Small intestine (tissue), 7 donors: ENCODE measurements around the gene CHRNA3. TPM values are rescaled to one million over a fixed set of nuclear protein-coding genes. Genes with fewer than 3 reads are reported as not detected.

Experiments
- DNase-seq, 2 donors: peaks; one replicate each; pipeline versions ENCODE4 v3.0.0 to v3.0.0-alpha.2; 2013
- FAIRE-seq: peaks from 2 replicates; lab custom pipeline; 2012; peaks lifted over from hg19 to GRCh38; lab: Jason Lieb, UNC
- H3K27ac ChIP-seq, 3 donors: one replicate each; pipeline ENCODE4 v1.5.1; 2013; ENCODE audit warnings: low read length in 2 of 3, mild to moderate bottlenecking in 2 of 3, control low read depth in 1 of 3, inconsistent platforms in 1 of 3, low read depth in 1 of 3, moderate library complexity in 1 of 3
- H3K27me3 ChIP-seq, 3 donors: one replicate each; pipeline ENCODE4 v1.6.1; 2013; ENCODE audit warnings: low read length in 3 of 3, inconsistent platforms in 1 of 3; ENCODE audit not compliant: control insufficient read depth in 3 of 3, insufficient read depth in 3 of 3
- H3K36me3 ChIP-seq, 3 donors: one replicate each; pipeline ENCODE4 v1.6.1; 2013; ENCODE audit warnings: low read length in 3 of 3, inconsistent platforms in 1 of 3, low read depth in 1 of 3, mild to moderate bottlenecking in 1 of 3, moderate library complexity in 1 of 3; ENCODE audit not compliant: control insufficient read depth in 3 of 3, insufficient read depth in 2 of 3
- H3K4me1 ChIP-seq, 3 donors: one replicate each; pipeline ENCODE4 v1.6.1; 2013; ENCODE audit warnings: low read length in 2 of 3, inconsistent platforms in 1 of 3, low read depth in 1 of 3, mild to moderate bottlenecking in 1 of 3, moderate library complexity in 1 of 3; ENCODE audit not compliant: control insufficient read depth in 3 of 3, insufficient read depth in 2 of 3
- H3K4me3 ChIP-seq, 3 donors: one replicate each; pipeline ENCODE4 v1.5.1; 2013; ENCODE audit warnings: low read length in 3 of 3, control low read depth in 1 of 3, inconsistent platforms in 1 of 3, low read depth in 1 of 3, mild to moderate bottlenecking in 1 of 3, moderate library complexity in 1 of 3
- H3K9me3 ChIP-seq, 2 donors: one replicate each; pipeline ENCODE4 v1.6.1; 2013; ENCODE audit warnings: low read depth in 1 of 2, low read length in 1 of 2; ENCODE audit not compliant: control insufficient read depth in 2 of 2, insufficient read depth in 1 of 2
- WGBS, 3 donors: extraction: QIAGEN DNeasy Blood & Tissue Kit; methylation state at CpG; one replicate each; pipeline ENCODE4 v1.1.7; 2013; 5-methylcytosine and 5-hydroxymethylcytosine counted together
- polyA plus RNA-seq, 4 donors: library from polyadenylated mRNA; stranded (reverse) in 3 of 4; unstranded in 1 of 4; fragments of 200-250 nt in 3 of 4; fragments of 120-200 nt in 1 of 4; gene quantifications; one replicate each; pipeline versions ENCODE4 v1.2.1 to v1.2.3, GENCODE V29; 2013
- donor health status: healthy with polysubstance abuse.
- donor health status: control.
- donor health status: control.
- donor health status: Bipolar disorder and iron deficiency.
- donor health status: healthy.

Gene CHRNA3
- polyA plus RNA-seq, 4 donors, result 2.2 to 7.3 TPM; not detected in 2

DNA sequence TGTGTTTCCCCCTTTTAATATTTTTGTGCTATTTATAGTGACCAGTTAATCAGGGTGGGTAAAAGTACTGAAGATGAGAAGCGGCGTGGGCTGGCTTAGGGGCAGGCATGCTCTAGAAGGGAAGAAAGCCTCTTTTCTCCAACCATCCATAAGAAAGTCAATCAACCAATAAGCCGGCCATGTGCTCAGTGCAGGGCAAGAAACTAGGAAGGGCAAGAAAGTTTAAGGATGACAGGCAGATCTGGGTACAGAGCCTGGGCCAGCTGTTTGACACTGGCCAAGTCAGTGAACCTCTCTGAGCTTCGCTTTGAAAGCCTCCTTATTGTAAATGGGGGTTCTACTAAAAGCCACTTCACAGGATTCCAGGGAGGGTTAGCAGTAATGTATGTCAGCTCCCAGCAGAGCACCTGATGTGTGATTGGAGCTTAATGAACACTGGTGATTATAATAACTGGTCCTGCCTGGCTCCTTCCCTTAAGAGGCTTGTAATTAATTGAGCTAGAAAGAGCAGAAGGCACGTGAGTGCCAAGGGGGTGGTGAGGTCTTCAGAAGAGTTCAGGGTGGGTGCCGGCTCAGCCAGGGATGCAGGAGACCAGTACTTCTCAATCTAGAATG is 5.7 kb upstream of the CHRNA3 start:
- Histone ChIP-seq H3K4me3 (no peak overlapping the region), H3K9me3 (no peaks in the 10 kb centered on the region), H3K27me3 (peaks cover 0 to 13% (median 4%) of the 10 kb centered on the region in 3 donors), H3K27ac (no peak overlapping the region), H3K36me3 (peaks cover 0 to 3% (median 0%) of the 10 kb centered on the region in 3 donors), H3K4me1 (no peaks in the 10 kb centered on the region)
- WGBS, 3 donors, result 72 to 81% (median 80%) methylated on average over 6 of the region's 6 CpGs
- no peak for DNase-seq
- no peak for FAIRE-seq

- peaks cover 3 to 17% (median 4%) of the 10 kb centered on the region in 3 donors for H3K27me3 ChIP-seq
Observed at GRCh38 chr15:78625606-78626280, 4.9 kb upstream of the CHRNA3 start.

GRCh38 chr15:78624651-78625590 is 4.1 kb upstream of the CHRNA3 start:
- WGBS, 3 donors, result 73 to 80% (median 75%) methylated on average over 17 of the region's 17 CpGs
- no peaks in the 10 kb centered on the region for H3K9me3 ChIP-seq
- no peak overlapping the region for H3K27ac ChIP-seq
- peaks cover 9 to 22% (median 9%) of the 10 kb centered on the region in 3 donors for H3K27me3 ChIP-seq
- DNase-seq, result no peak
- no peaks in the 10 kb centered on the region for H3K4me1 ChIP-seq
- peaks cover 0 to 3% (median 0%) of the 10 kb centered on the region in 3 donors for H3K36me3 ChIP-seq
- no peak overlapping the region for H3K4me3 ChIP-seq
- no peak for FAIRE-seq

More at GRCh38 chr15:78625606-78626280, 4.9 kb upstream of the CHRNA3 start:
- DNase-seq (no peak), FAIRE-seq (no peak)
- H3K4me3 ChIP-seq, result no peak overlapping the region
- no peaks in the 10 kb centered on the region for H3K9me3 ChIP-seq
- no peaks in the 10 kb centered on the region for H3K4me1 ChIP-seq
- peaks cover 0 to 3% (median 0%) of the 10 kb centered on the region in 3 donors for H3K36me3 ChIP-seq
- no peak overlapping the region for H3K27ac ChIP-seq
- 63 to 76% (median 69%) methylated on average over 12 of the region's 12 CpGs for WGBS, 3 donors

- no peak for FAIRE-seq
- 66 to 84% (median 80%) methylated on average over 7 of the region's 7 CpGs for WGBS, 3 donors
- Histone ChIP-seq H3K27ac (no peak overlapping the region), H3K36me3 (peaks cover 0 to 3% (median 0%) of the 10 kb centered on the region in 3 donors), H3K9me3 (no peaks in the 10 kb centered on the region), H3K4me1 (no peaks in the 10 kb centered on the region), H3K27me3 (peaks cover 10 to 32% (median 19%) of the 10 kb centered on the region in 3 donors), H3K4me3 (no peak overlapping the region)
- DNase-seq, result no peak
Observed at GRCh38 chr15:78623786-78624497, 3.1 kb upstream of the CHRNA3 start.

GRCh38 chr15:78621810-78622402 is 1.1 kb upstream of the CHRNA3 start:
- H3K27ac ChIP-seq, result no peak overlapping the region
- 57 to 73% (median 64%) methylated on average over 10 of the region's 10 CpGs for WGBS, 3 donors
- peaks cover 14 to 37% (median 20%) of the 10 kb centered on the region in 3 donors for H3K27me3 ChIP-seq
- H3K4me3 ChIP-seq, result no peak overlapping the region
- H3K36me3 ChIP-seq, result peaks cover 0 to 3% (median 0%) of the 10 kb centered on the region in 3 donors
- FAIRE-seq, result no peak
- DNase-seq, result no peak
- H3K9me3 ChIP-seq, result no peaks in the 10 kb centered on the region
- H3K4me1 ChIP-seq, result no peaks in the 10 kb centered on the region

- Histone ChIP-seq H3K36me3 (peaks cover 0 to 3% (median 0%) of the 10 kb centered on the region in 3 donors), H3K4me1 (no peaks in the 10 kb centered on the region), H3K4me3 (peak overlapping the region in 2 of 3 donors; percentile 14 to 28), H3K9me3 (no peaks in the 10 kb centered on the region), H3K27me3 (peaks cover 14 to 37% (median 20%) of the 10 kb centered on the region in 3 donors), H3K27ac (peak overlapping the region in 1 of 3 donors; percentile 4)
- FAIRE-seq (no peak), DNase-seq (peak in 1 of 2 donors; percentile 29)
- WGBS, 3 donors, result 2 to 5% (median 2%) methylated on average over 30 to 41 of the region's 41 CpGs
Observed at GRCh38 chr15:78620021-78620526, 722 bp downstream of the CHRNA3 start.

GRCh38 chr15:78619022-78619950 is 1.5 kb downstream of the CHRNA3 start:
- no peaks in the 10 kb centered on the region for H3K4me1 ChIP-seq
- peaks cover 14 to 37% (median 20%) of the 10 kb centered on the region in 3 donors for H3K27me3 ChIP-seq
- 46 to 52% (median 49%) methylated on average over 19 to 20 of the region's 20 CpGs for WGBS, 3 donors
- FAIRE-seq, result no peak
- peak overlapping the region in 1 of 3 donors; percentile 28 for H3K4me3 ChIP-seq
- no peaks in the 10 kb centered on the region for H3K9me3 ChIP-seq
- H3K36me3 ChIP-seq, result peaks cover 0 to 1% (median 0%) of the 10 kb centered on the region in 3 donors
- peak overlapping the region in 1 of 3 donors; percentile 33 for H3K27ac ChIP-seq
- no peak for DNase-seq
